COLO668 (cell line): ENCODE data around the gene DOCK4.

ENCODE experiments used
- DNase-seq: peaks from one replicate; lab custom pipeline; 2025; ENCODE audit not compliant: unreplicated experiment; lab: John Stamatoyannopoulos, UW

DOCK4 gene

DNA sequence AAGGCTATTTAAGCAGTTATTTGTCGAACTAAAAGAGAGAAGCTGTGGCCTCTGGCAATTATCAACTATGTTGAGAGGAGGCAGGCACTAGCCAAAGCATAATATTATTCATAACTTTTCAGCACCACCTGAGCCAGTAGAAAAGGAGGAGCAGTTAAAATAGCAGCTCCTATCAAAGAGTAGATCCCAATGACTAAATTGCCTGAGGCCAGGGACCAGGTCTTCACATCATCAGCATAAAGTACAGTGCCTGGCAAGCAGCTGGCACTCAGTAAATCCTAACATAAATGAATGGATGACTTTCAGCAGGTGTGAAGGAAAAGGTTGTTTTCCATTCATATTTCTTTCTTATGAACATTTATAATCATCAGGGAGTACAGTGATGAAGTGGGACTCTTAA lies 334.9 kb downstream of the DOCK4 start:
- no peak for DNase-seq

DNA sequence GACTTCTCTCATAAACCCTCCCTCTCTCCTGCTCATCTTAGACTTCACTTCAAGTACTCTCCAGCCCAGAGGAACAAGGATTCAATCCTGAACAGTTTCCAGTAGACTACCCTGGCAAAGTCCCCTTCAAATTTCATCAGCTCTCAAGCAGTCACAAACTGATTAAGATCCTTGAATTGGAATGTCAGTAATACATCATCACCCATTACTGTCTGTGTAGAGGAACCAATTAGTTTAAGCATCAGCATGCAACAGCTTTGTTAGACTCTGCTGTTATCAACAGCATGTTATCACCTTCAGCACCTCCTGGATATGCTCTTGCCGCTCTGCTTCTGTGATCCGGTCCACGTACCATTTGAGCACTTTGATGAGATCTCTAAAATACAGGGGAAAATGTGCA lies 336.9 kb downstream of the DOCK4 start:
- no peak for DNase-seq

DNA sequence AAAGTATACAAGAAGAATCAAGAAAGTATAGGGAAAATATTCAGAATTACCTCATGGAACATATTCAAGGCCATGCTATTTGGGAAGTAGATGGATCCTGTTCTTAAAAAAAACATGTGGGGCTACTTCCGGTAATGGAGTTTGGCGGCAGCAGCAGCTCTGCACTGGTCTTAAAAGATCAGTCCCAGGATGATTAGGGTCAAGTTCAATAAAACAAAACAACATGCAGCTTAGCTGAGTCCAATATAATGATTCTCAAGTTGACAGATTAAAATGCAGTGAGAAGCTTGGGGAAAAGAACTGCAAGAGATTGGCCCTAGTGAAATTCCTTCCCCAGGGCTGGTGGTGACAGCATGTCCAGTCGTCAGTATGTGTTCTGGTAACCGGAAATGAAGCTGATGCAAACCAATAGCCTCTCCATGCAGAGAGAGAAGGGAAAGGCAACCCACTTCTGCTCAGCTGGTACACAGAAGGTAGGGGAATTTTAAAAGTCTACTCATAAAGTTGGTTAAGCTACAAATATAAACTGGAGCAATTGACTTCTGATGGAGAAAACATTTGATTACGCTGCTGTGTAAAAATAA lies 338.8 kb downstream of the DOCK4 start:
- no peak for DNase-seq

DNA sequence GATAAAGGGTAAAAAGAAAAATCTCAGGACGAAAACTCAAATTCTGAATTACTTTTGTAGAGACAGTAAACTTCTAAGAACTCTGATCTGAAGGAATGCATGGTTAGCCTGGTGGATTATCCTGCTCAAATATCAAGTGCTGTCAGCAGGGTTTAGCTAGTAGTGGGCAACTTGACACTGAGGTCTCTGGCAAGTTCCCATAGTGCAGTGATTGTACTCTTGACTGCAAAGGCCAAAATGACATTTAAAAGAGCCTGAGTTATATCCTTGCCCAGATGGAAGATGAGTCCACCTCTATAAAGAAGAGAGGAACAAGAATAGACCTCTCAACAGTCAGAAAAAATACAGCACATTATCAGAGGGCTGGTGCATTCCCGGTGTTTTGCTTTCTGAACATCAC lies 339.4 kb downstream of the DOCK4 start:
- DNase-seq = no peak

DNA sequence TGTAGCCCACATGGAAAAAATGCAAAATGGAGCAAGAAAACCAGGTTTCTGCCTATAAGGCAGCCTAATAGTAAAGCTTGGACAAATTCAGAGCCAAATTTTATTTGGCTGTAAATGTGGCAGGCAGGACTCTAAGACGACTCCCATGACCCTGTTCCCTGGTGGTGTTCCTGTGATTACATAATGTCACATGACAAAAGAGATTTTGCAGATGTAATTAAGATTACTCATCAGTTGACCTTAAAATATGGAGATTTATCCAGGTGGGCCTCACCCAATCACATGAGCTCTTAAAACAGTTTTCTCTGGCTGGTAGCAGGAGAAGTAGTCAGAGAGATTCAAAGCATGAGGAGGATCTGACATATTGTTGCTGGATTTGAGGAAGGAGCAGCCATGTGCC lies 340.8 kb downstream of the DOCK4 start:
- no peak for DNase-seq

DNA sequence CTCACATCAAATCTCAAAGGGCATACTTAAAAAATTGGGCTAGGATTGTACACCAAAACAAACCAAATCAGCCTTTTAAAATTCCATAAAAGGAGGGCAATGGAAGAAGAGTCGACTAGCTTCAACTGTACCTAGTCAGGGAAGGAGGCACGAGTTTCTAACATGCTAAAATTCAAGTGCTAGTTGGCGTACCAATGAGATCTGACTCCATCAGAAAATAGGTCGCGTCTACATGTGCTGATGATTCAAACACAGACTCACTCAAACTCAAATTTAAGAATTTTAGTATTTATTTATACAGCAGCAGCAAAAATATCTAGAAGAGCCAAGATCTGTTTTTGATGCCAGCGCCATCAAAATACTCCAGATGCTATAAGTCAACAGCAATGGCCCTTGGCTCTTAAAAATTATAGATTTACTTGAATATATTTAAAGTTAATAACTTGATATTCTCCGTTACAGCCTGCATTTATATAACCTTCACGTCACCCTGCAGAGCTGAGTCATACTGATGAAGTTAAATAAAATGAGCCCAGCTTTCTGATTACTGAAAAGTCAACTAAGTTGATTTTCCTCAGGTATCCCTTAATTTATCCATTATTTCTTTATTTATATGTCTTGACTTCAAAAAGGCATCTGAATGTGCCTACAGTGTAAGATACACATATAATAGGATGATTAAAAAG lies 341.8 kb downstream of the DOCK4 start:
- DNase-seq = no peak

DNA sequence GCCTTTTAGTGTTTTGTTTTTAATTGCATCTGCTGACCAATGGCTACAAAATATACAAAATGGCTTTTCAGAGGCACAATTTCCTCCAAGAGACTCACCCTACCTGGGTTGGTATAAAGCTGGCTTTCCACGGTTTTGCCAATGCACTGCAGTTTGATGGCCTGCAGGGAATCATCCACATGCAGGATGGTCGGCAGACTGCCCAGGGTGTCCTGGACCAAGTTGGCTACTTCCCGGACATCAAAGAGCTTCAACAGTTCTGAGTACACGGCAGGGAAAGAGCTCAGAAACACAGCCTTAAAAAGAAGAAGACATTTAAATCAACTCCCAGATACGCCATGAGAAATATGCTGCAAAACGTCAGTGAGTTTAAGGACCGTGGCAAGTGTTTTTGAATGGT lies 342.9 kb downstream of the DOCK4 start:
- no peak for DNase-seq

DNA sequence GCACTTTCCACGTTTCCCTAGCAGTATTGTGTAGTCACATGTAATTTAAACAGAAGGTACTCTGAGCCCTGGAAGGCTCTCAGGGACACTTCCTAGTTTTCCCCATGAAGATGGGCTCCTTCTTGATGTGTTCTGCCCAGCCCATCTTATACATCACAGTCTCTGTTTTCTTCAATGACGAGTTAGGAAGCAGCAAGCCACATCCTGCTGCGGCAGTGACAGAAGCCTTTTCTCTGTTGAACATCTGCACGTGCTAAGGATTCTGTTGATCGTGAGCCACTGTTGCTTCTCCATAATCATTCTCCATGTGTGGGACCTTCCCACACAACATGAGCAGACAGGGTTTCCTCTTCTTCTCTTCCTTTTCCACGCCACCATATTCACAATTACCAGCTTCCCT lies 346.0 kb downstream of the DOCK4 start:
- no peak for DNase-seq

DNA sequence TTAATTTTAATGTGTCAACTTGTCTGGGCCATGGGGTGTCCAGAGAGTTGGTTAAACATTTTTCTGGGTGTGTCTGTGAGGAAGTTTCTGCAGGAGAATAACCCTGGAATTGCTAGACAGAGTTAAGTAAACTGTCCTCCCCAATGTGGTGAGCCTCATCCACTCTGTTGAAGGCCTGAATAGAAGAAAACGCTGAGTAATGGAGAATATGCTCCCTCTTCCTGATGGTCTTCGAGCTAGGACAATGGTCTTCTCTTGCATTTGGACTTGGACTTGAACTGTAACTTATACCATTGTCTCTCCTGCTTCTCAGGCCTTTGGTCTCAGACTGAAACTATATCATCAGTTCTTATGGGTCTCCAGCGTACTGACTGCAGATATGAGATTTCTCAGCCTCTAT lies 347.9 kb downstream of the DOCK4 start:
- no peak for DNase-seq

DNA sequence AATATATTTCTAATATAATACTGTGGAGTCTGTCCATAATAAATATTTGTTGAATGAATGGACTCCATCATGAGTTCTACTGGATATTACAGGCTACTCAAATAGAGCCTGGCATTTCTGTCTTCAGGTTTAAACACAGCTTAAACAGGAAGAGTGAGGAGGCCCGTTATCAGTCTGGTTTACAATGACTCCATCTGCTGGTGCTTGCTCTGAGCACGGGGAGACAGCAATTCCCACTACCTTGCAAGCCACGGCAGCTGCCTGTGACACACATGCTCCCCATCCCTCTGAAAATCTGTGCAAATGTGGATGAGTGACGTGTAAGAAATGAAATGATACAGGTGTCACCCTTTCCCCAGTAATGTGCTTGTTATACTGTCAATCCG lies 350.4 kb downstream of the DOCK4 start:
- DNase-seq = no peak

DNA sequence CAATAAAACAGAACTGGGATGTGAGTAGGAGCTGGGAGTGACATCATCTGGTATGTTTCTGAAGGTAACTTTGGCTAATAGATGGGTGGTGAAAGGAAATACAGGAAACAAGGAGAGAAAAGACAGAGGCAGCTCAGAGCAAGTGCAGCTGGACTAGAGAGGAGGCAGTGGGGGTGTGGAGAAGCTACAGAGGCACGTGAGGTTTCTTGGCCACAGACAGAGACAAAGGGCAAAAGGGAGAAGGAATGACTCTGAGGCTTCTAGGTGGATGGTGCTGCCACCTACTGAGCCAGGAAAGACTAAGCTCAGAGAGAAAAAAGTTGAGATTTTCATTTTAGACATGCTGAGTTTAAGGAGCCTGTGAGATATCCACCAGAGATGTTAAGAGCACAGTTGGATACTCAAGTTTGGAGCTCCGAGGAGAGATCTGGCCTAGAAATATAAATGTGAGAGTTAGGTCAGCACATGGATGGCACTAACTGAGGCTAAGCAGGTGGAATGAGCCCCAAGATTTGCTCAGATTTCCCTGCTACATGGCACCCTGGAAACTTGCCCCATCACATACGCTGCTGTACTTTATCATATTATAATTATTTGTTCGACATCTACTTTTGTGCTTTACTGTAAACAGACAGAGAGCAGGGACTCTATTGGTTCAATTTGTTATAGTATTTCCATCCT lies 350.9 kb downstream of the DOCK4 start:
- DNase-seq = no peak

DNA sequence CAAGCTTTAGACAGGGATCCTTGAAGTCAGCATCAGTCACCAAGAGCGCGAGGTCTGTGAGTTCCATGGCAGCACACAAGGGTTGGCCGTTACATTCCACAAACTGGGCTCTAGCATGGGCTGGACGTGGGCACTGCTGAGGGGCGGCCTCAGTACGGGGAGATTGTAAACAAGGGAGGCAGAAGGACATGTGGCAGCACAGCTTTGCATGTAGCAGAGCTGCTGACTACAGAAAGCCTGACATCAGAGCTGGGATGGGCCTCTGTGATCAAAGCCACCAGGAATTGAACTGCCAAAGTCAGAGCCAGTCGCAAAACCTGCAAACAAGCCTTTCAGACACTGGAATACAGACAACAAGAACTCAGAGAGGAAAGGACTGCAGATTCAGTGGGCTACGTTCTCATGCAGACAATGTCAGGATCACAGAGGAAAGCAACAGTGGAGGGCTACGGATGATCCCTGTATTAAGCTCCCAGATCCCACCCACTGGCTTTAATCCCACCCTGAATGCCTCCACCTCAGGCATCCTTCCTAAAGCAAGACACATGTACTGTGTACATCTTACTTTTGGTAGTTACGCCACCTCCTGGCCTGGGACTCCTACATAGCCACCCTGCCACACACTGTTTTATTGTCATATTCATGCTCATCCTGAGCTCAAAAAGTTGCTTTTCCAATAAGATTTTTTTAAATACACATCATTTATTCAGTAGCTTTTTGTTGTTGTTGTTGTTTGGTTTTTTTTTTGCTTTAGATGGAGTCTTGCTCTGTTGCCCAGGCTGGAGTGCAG lies 352.8 kb downstream of the DOCK4 start:
- DNase-seq = no peak

DNA sequence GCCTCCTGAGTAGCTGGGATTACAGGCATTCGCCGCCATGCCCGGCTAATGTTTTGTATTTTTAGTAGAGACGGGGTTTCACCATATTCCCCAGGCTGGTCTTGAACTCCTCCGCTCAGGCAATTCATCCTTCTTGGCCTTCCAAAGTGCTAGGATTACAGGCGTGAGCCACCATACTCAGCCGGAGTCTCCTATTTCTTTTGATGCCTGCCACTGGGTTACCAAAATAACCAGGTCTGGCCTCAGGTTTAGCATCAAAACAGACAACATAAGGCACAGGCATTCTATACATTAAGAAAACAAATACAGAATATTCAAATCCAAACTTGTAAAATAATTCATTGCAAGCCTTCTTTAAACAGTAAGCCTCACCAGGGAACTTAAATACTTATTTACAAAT lies 354.1 kb downstream of the DOCK4 start:
- no peak for DNase-seq

DNA sequence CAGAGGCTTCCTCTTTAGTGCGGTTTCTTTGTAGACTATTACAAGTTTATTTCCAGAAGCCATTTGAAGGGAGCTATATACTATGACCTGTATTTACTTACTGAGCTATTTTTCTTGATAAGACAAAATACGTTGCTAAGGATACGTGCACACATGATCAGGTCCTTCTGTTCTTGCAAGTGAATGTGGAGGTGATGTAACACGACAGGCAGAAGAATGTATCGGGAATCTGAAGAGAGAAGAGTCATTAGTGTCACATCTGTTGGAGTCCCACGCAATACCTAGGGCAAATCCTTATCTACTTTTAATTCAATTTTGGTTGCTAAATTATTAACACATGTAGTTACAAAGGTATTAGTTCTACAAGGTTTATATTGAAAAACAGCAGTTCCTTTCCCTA lies 359.3 kb downstream of the DOCK4 start:
- no peak for DNase-seq

DNA sequence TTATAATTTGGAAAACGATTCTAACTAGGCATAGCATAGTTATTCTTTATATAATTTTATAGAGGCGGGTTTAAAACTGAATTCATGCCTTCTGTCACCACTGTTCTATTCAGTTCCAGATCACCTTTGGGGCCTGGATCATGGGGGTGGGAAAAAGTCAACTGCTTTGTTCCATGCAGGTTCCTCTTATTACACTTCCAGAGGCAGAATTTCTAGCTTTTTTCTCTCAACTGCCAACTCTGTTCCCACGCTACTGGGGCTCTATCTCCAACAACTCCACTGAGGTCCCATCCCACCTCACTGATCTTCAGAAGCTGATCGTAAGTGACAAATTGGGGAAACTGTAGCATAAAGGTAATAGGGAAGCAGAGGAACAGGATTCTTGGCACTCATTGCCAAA lies 360.3 kb downstream of the DOCK4 start:
- no peak for DNase-seq

DNA sequence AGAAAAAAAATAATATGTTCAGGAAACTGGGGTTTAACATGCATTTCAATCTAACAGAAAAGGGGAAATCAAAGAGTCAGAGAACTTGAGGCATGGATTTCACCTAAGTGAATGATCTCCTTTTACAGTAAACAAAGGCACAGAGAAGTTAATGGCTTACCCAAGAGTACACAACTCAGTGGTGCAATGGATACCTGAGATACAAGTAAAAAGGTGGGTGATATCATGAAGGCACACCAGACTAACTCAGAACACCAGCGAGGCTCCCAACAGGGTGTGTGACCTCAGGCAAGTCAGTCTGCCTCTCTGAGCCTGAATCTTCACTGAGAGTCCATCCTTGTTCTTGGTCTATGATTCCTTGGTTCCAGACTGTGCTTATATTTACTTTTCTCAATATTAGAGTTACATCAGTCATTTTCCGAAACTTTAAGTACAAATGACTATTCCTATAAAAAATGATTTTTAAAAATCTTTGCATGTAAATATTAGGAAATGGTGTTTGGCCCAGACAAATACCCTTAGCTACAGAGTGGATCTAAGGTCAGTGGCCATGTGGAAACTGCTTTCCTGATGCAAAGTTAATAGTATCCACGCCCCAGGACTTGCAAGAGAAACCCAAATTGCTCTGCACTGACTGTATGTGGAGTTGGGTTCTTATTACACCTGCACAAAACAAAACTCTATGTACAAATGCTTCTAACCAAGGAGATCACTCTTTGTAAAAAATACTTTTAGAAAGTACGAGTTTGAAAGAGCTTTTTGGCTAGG lies 361.1 kb downstream of the DOCK4 start:
- no peak for DNase-seq

DNA sequence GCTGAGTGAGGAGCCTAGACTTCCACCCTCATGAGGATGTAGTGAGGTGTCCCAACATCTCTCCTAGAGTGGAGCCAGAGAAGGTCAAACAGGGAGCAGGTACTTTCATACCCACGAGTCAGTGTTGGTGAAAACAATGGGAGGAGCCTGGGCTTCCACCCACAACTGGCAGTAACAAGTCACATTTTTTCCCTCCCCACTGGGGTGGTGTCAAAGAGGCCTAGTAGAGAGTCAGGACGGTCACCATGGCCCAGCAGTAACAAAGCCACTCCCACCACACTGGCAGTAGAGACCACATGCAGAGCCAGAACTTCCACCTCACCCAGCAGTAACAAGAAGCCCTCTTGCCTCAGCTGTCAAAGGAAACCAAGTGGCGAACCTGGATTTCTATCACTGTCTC lies 363.7 kb downstream of the DOCK4 start:
- DNase-seq = no peak

DNA sequence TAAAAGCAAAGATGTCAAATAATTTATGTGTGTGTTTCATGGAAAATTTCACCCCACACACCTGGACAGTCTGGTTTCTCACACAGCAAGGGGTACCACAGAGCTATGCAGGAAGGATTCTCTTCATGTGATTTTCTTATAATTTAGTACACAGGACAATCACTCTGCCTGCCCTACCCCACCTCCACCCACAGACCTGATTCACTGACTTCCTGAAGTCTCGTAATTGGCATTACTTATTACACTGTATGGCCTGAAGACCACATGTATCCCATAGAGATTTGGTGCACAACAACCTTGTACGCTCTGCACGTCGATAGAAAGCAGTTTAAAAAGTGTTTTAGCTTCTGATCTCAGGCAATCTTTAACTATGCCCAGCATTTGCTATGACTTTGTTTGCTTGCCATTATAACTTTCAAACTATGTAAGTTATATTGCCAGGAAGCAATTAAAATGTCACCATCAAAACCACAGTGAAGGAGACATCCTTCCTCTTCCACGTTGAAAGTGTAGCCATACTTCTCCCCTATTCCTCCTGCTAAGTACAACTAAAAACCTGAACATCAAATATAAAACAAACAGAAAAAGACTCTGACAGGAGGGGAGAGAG lies 364.5 kb downstream of the DOCK4 start:
- no peak for DNase-seq

DNA sequence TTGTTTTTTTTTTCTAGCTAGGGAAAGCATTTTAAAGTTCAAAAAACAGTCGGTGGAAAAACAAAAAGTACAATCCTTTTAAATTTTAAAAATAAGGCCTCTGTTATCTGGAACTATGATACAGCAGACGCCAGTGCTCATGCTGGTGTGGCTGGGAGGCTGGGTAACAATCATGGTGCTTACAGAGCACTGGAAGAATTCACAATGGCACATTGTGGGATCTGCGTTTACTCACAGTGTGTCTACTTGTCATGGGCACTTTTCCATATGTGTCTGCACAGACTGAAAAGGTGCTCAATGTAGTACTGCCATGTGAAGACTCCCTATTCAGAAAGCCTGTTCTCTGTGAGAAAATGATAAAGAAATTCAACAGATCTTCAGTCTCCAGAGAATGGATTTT lies 365.7 kb downstream of the DOCK4 start:
- DNase-seq = no peak

DNA sequence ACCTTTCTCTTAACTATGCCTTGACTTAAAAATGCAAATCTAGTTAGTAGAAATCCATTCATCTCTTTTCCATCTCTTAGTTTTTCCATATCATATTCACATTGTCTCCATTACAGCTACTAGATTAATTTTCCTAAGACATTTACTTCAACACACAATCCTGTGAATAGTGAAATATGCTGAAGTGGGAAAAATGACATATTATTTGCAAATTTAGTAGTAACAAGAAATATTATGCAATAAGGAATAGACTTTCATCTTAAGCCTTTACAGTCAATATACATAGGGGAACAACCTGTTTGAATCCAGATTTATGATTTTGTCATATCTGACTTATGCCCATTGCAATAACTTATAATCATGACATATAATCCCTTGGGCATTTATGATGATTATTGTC lies 366.9 kb downstream of the DOCK4 start:
- DNase-seq = no peak

DNA sequence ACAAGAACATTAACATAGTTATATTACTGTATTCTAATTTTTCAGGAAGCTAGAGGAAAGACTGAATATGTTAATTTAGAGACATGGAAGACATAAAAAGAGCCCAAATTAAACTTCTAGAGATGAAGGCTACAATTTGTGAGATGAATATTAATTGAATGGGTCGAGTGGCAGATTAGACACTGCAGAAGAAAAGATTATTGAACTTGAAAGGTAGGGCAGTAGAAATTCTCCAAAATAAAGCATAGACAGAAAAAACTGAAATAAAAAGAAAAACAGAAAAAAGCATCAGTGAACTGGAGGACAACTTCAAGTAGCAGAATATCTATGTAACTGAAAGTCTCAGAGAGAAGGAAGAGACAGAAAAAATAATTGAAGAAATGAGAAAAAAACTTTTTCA lies 369.6 kb downstream of the DOCK4 start:
- DNase-seq = no peak
